GM12801 (cell line): ENCODE data around the gene PHLDA2.

Experiments
- CTCF ChIP-seq: IDR thresholded peaks from one replicate; pipeline ENCODE4 v1.5.1; 2011; ENCODE audit warnings: control low read depth; ENCODE audit not compliant: insufficient read length; ENCODE audit errors: extremely low read depth

Gene PHLDA2

GRCh38 chr11:2944530-2944929 lies 15.3 kb upstream of the PHLDA2 start:
- TF ChIP-seq CTCF: no peak

GRCh38 chr11:2943711-2944118 lies 14.5 kb upstream of the PHLDA2 start:
- TF ChIP-seq CTCF: no peak

- no peak for TF ChIP-seq CTCF
Measured at GRCh38 chr11:2942872-2943710, 13.9 kb upstream of the PHLDA2 start.

GRCh38 chr11:2942447-2942846 lies 13.2 kb upstream of the PHLDA2 start:
- TF ChIP-seq CTCF: no peak

- no peak for TF ChIP-seq CTCF
Measured at GRCh38 chr11:2940921-2941821, 12.0 kb upstream of the PHLDA2 start.

- TF ChIP-seq CTCF: no peak
Measured at GRCh38 chr11:2940147-2940920, 11.1 kb upstream of the PHLDA2 start.
